Measurements from ENCODE around the gene OAS2. TPM values are rescaled to one million over a fixed set of nuclear protein-coding genes. Genes with fewer than 3 reads are reported as not detected.
A peak's percentile ranks its signal among the peaks of the same experiment; 100 is the strongest.

Gene OAS2
- total RNA-seq, 2 donors from 2014 or later, result 11.9 to 21.2 TPM

DNA sequence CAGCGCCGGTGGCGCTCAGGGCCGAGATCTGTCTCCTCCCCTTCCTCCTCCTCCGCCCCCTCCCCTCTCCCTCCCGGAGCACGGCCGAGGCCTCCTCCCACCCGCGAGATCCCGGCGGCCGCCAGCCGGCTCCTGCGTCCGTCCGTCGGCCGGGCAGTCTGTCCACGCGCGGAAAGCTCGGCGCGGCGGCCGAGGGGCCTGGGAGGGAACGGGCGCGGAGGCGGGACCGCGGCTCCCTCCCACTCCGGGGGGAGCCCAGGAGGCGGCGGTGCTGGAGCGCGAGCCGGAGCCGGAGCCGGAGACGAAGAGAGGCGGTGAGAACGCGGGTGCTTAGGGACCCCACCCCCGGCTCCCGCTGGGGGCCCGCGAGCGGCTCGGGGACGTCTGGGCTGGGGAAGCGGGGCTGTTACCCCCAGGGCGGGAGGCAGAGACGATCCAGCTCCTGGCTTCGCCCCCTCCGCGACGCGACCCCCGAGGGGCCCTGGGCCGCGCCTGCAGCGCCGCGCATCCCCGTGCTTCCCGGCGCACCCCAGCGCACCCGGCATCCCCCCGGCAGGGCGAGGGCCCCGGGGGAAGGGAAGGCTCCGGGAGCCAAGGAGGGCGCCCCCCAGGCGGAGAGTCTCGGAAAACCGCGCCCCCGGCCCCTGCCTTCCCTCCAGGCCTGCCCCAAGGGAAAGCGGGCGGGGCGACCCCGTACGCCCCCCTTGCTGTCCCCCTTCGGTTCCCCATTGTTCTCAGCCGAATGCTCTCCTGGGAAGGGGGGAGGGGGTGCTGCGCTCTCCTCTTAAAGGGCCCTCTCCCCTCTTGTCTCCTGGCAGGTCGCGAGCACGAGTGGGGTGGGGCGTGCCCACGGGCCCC lies 78.5 kb downstream of the OAS2 start, which contains the start of gene DTX1:
DTX1 (plus strand) TSS at position 100 of the 858 bp plus-strand sequence. CDS start 1,463 bp downstream, outside the sequence.
- Histone ChIP-seq H3K4me3 (peak within 1 kb of the TSS; percentile 73), H3K9me3 (no peaks in the 10 kb centered on the region), H3K27me3 (replicated peaks; ENCODE audit: insufficient read depth) (no peaks in the 10 kb centered on the region), H3K4me1 (ENCODE audit: control insufficient read depth in 1 of 2, low read depth in 2 of 2) (peaks cover 6 to 13% of the 10 kb centered on the region in 2 donors), H3K27ac (no peak within 1 kb of the TSS), H3K36me3 (no peaks in the 10 kb centered on the region)
- no peak for DNase-seq (ENCODE audit: low spot score)
- ATAC-seq (ENCODE audit: insufficient number of reproducible peaks, low FRiP score, low read depth), result no peak
- TF ChIP-seq, protein P1, sequence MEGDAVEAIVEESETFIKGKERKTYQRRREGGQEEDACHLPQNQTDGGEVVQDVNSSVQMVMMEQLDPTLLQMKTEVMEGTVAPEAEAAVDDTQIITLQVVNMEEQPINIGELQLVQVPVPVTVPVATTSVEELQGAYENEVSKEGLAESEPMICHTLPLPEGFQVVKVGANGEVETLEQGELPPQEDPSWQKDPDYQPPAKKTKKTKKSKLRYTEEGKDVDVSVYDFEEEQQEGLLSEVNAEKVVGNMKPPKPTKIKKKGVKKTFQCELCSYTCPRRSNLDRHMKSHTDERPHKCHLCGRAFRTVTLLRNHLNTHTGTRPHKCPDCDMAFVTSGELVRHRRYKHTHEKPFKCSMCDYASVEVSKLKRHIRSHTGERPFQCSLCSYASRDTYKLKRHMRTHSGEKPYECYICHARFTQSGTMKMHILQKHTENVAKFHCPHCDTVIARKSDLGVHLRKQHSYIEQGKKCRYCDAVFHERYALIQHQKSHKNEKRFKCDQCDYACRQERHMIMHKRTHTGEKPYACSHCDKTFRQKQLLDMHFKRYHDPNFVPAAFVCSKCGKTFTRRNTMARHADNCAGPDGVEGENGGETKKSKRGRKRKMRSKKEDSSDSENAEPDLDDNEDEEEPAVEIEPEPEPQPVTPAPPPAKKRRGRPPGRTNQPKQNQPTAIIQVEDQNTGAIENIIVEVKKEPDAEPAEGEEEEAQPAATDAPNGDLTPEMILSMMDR (IDR thresholded peaks at IDR 0.05), result no peak

DNA sequence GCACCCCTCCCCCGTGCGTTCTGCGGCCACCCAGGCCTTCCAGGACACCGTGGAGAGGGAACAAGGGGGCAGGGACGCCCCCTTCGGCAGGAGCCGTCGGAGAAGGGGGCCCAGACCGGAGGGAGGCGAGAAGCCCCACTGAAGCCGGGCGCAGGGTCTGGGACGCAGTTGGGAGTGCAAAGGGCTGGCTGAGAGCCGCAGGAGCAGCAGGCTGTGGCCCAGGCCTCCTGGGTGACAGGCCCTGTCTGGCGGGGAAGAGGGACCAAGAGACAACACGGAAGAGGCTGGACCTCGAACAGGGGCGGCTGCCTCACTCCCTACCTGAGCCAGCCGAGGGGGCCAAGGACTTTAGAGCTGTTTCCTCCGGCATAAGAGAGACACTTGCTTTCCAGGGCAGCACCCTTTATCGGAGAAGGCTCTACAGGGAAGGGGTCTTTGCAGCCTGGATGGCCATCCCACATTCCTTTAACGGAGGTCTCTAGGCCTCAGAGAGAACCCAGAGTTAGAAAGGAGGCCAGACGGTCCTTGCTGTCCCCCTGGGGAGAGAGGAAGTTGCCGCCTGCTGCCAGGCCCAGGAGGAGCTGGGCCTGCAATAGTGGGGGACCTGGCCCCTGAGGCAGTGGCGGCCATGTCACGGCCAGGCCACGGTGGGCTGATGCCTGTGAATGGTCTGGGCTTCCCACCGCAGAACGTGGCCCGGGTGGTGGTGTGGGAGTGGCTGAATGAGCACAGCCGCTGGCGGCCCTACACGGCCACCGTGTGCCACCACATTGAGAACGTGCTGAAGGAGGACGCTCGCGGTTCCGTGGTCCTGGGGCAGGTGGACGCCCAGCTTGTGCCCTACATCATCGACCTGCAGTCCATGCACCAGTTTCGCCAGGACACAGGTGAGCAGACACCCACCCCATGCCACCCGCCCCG lies 79.5 kb downstream of the OAS2 start:
- no peaks in the 10 kb centered on the region for H3K27me3 ChIP-seq (replicated peaks; ENCODE audit: insufficient read depth)

DNA sequence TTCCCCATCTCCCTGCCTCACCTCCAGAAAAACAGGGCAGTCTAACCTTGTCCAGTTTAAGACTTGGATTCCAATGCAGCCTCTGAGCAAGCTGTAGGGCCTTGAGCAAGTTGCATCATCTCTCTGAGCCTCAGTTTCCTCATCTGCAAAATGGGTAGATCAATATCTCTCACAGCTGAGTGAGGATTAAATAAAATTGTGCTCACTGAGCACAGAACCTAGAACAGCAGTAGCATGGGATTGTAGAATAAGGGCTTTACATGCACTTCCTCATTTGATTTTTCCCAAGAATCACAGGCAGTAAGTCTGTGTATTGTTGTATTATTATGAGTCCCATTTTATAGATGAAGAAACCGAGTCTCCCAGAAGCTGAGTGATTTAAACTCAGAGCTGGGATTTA lies 80.2 kb downstream of the OAS2 start:
- TF ChIP-seq, protein P1 (IDR thresholded peaks at IDR 0.05), result no peak
- H3K27me3 ChIP-seq (replicated peaks; ENCODE audit: insufficient read depth), result peaks cover 4% of the 10 kb centered on the region
- no peaks in the 10 kb centered on the region for H3K9me3 ChIP-seq
- peaks cover 6 to 13% of the 10 kb centered on the region in 2 donors for H3K4me1 ChIP-seq (ENCODE audit: control insufficient read depth in 1 of 2, low read depth in 2 of 2)
- DNase-seq (ENCODE audit: low spot score) (no peak), ATAC-seq (ENCODE audit: insufficient number of reproducible peaks, low FRiP score, low read depth) (no peak)
- H3K27ac ChIP-seq, result no peak overlapping the region
- H3K4me3 ChIP-seq, result no peak overlapping the region
- no peaks in the 10 kb centered on the region for H3K36me3 ChIP-seq

More for the DNA sequence above, 79.5 kb downstream of the OAS2 start:
- Histone ChIP-seq H3K4me1 (ENCODE audit: control insufficient read depth in 1 of 2, low read depth in 2 of 2) (peaks cover 6 to 13% of the 10 kb centered on the region in 2 donors), H3K4me3 (peak overlapping the region; percentile 73), H3K9me3 (no peaks in the 10 kb centered on the region), H3K36me3 (no peaks in the 10 kb centered on the region), H3K27ac (no peak overlapping the region)
- TF ChIP-seq, protein P1 (IDR thresholded peaks at IDR 0.05), result no peak
- DNase-seq (ENCODE audit: low spot score), result no peak
- no peak for ATAC-seq (ENCODE audit: insufficient number of reproducible peaks, low FRiP score, low read depth)

DNA sequence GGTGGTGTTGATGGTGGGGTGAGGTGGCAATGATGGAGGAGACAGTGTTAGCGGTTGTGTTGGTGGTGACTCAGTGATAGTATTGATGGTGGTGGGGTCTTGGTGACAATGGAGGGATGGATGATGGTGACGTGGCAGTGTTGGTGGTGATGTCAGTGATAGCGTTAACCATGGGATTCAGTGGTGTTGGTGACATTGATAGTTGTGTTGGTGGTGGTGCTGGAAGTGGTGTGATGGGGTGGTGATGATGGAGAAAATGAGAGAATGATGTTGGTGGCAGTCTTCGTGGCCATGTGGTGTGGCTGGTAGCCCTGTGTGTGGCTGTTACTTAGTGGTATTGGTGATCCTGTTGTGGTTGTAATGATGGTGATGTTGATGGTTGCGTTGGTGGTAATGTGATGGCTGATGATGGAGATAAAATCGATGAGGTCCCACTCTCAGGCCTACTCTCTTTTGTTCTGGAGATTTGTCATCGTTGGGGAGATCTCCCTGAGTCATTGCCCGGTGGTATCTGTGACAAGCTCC lies 80.8 kb downstream of the OAS2 start:
- no peak for ATAC-seq (ENCODE audit: insufficient number of reproducible peaks, low FRiP score, low read depth)

More for the DNA sequence above, 80.8 kb downstream of the OAS2 start:
- Histone ChIP-seq H3K36me3 (no peaks in the 10 kb centered on the region), H3K4me1 (ENCODE audit: control insufficient read depth in 1 of 2, low read depth in 2 of 2) (peaks cover 6 to 13% of the 10 kb centered on the region in 2 donors), H3K9me3 (no peaks in the 10 kb centered on the region), H3K27me3 (replicated peaks; ENCODE audit: insufficient read depth) (peaks cover 5% of the 10 kb centered on the region), H3K4me3 (no peak overlapping the region), H3K27ac (no peak overlapping the region)
- DNase-seq (ENCODE audit: low spot score), result no peak
- TF ChIP-seq, protein P1 (IDR thresholded peaks at IDR 0.05), result no peak

All from thoracic aorta (tissue), 2 donors.